Fibroblast of the aortic adventitia (primary cell): ENCODE results near the gene ATP2C2. TPM values are rescaled to one million over a fixed set of nuclear protein-coding genes. Genes with fewer than 3 reads are reported as not detected.
"Not testable (repeated sequence)": the region's sequence is repeated elsewhere in the genome, so short reads cannot be mapped to it uniquely, and the experiment has no call there.

Experiments
- DNase-seq: peaks from one replicate; pipeline ENCODE4 v3.0.0-alpha.2; 2010; ENCODE audit warnings: low read depth
- H3K4me3 ChIP-seq: 2 replicates; pipeline ENCODE4 v1.5.1; 2011; ENCODE audit warnings: low read depth, mild to moderate bottlenecking, control low read depth, low read length, moderate library complexity
- total RNA-seq: library from RNA; depleted of rRNA; stranded (reverse); fragments of >200 nt; gene quantifications from 2 replicates; pipeline ENCODE4 v1.2.3, GENCODE V29; 2012; ENCODE audit warnings: low replicate concordance
- TF ChIP-seq, protein P1 (sequence below): IDR thresholded peaks from 2 replicates; pipeline ENCODE4 v1.5.1; 2011; ENCODE audit warnings: mild to moderate bottlenecking, low read length, control low read depth, inconsistent platforms; ENCODE audit not compliant: insufficient read depth

Gene ATP2C2
- total RNA-seq, 1 donor, result not detected

DNA sequence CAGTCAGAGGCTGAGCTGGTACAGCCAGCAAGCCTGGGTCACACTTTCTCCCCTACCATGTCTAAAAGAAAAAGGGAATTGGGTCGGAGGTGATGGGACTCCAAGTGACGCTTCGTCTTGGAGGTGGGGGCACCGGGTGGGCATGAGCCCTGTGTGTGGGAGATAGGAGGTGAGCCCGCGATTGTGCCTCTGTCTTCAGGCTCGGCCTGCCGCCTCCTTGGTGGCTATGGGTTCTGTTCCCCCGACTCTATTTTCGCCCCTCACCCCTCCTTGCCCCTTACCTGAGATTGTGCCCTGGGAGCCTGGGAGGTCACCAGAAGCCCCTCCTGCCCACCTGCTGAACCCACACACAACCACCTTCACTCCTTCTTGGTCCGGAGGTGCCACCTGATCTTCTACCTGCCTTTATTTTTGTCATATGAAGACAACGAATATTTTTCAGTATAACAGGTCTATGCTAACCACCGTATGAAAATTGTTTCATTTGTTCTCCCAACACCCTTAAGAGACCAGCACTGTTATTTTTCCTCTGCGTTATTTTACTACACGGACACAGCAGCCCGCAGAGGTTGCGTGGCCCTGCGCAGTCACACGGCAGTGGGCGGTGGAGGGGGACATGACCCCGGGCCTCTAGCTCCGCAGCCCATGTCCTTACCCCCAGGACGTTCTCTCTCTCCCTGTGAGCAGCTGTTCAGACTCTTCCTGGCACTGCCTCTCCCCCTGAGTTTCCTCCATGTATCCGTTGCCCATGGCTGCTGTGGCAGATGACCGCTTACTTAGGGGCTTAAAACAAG lies 49.9 kb downstream of the ATP2C2 start:
- TF ChIP-seq, protein P1, sequence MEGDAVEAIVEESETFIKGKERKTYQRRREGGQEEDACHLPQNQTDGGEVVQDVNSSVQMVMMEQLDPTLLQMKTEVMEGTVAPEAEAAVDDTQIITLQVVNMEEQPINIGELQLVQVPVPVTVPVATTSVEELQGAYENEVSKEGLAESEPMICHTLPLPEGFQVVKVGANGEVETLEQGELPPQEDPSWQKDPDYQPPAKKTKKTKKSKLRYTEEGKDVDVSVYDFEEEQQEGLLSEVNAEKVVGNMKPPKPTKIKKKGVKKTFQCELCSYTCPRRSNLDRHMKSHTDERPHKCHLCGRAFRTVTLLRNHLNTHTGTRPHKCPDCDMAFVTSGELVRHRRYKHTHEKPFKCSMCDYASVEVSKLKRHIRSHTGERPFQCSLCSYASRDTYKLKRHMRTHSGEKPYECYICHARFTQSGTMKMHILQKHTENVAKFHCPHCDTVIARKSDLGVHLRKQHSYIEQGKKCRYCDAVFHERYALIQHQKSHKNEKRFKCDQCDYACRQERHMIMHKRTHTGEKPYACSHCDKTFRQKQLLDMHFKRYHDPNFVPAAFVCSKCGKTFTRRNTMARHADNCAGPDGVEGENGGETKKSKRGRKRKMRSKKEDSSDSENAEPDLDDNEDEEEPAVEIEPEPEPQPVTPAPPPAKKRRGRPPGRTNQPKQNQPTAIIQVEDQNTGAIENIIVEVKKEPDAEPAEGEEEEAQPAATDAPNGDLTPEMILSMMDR, result no peak
- H3K4me3 ChIP-seq, result no peak overlapping the region
- no peak for DNase-seq

DNA sequence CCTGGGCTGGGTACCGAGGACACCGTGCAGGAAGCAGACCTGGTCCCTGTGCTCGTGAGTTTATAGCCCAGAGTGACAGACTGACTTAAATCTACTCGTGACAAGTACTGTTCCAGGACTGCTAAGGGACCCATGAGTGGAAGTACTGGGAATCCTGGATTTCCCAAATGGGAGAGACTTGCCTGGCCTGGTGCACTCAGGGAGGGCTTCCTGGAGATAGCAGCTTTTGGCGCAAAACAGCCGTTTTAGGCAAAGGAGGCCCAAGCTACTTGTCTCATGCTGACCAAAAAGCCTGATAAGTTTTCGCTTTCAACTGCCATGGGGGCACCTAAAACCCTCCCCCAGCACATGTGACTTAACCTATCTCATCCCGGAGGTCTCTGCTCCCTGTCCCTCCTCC lies 51.4 kb downstream of the ATP2C2 start:
- TF ChIP-seq, protein P1, result no peak
- H3K4me3 ChIP-seq, result no peak overlapping the region
- no peak for DNase-seq

DNA sequence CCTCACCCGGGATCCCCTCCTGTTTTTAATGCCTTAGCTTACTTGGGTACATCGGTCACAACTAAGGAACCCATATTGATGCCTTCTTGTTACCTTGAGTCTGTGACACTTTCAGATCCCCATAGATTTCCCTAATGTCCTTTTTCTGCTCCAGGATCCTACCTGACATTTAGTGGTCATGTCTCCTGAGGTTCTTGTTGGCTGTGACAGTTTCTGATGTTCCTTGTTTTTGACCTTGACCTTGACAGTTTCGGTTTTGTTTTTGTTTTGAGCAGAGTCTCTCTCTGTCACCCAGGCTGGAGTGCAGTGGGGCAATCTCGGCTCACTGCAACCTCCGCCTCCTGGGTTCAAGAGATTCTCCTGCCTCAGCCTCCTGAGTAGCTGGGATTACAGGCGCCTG lies 52.2 kb downstream of the ATP2C2 start:
- H3K4me3 ChIP-seq, DNase-seq: not testable (repeated sequence)

DNA sequence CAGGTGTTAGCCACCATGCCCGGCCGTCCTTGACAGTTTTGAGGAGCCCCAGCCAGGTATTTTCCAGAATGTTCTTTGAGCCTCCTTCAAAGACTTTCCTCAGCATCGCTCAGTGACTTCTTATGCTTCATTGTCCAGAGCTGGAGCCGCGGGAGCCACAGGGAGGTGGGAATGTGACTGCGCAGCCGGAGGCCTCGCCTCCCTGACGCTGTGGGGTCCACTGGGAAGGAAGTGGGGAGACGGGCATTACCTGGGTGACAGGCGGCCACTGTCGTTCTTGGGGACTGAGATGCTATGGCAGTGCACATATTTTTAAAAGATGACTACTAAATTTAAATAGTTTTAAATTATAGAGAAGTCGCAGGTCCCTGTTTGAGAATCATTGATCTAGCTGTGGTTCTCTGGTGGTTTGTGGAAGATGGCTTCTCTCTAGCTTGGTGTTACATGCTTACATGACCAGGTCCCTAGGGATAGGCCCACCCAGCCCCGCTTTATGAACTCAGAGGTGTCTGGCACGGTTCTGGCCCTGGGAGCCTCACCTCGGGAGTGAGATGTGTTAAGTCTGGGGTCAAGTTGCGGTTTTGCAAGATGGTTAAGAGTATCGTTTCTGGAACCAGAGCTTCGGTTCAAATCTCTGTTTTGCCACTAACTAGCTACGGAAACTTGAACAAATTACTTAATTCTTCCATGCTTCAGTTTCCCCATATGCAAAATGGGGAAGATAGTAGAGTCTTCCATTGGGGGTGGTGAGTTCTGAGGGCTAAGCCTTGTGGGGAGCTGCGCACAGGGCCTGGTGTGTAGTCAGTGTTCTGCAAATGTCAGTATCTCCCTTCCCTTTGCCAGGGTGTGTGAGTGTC lies 53.0 kb downstream of the ATP2C2 start:
- TF ChIP-seq, protein P1, result no peak
- H3K4me3 ChIP-seq, result no peak overlapping the region
- no peak for DNase-seq

DNA sequence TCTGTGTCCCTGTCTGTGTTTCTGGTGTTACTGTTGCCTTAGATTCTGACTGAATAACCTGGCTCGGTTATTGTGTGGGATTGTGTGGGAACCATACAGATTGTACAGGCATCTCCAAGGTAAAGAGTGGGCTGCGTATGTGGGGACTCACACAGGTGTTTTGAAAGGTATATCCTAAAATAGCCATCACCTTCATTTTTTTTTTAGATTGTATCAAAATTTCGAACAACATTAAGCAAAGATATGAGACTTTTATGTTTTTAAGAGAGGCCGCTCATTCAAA lies 53.5 kb downstream of the ATP2C2 start:
- TF ChIP-seq, protein P1, result no peak
- no peak for DNase-seq

DNA sequence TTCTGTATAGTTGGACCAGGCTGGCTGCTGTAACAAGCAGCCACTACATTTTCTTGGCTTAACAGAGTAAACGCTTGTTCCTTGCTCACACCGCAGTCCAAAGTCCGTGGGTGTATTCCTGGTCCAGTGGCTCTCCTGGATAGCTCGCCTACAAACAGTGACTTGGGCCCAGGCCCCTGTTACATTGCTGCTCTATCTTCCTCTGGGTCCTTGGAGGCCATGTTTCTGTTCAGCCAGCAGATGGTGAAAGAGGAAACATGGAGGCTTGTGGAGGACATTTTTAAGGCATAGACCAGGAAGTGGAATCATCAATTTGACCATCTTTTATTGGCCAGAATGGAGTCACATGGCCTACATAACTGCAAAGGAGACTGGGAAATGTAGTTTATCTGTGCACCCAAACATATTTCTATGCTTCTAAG lies 55.1 kb downstream of the ATP2C2 start:
- H3K4me3 ChIP-seq, result no peak overlapping the region
- TF ChIP-seq, protein P1, result no peak
- peak; percentile 41 for DNase-seq

More for the DNA sequence above, 53.5 kb downstream of the ATP2C2 start:
- no peak overlapping the region for H3K4me3 ChIP-seq

DNA sequence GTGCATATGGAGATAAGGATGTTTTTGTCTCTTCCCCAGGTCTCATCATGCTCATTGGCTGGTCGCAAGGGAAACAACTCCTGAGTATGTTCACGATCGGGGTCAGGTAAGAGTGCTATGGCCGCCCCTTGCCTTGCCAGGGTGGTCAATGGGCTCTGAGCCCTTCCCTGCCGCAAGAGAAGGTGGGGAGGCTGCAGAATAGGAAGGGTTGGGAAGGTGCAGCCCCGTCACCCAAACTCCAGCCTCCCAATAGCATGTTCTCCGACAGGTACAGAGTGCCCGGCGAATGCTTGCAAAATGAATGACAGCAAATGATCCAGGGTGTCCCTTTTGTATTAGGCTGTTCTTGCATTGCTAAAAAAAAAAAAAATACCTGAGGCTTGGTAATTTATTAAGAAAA lies 57.4 kb downstream of the ATP2C2 start:
- no peak overlapping the region for H3K4me3 ChIP-seq
- DNase-seq, result no peak
- TF ChIP-seq, protein P1, result no peak
